ENCODE results near the gene PRKG2.
A peak's percentile ranks its signal among the peaks of the same experiment; 100 is the strongest.

PRKG2 gene

DNA sequence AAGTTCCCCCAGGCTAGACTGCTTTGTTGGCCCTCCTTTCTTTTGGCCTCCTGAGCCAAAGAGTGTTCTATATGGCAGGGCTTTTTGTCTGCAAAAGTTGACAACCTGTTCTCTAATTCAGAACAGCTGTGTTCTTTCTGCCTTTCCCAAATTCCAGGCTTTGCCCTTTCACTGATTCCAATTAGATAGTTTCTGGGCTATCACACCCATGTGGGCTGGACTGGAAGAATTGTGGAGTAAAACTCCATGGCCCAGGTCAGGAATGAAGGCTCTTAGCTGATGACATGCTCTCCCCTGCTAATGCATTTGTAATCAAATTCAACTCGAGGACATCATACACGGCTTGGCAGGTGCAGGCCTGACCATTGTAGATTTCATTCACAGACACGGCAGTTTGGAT lies 165.1 kb downstream of the PRKG2 start:
- POLR2A ChIA-PET: no interaction called here
- CTCF ChIA-PET: interaction anchor here (1.0 to 7.3 kb wide), 4 partner anchors 11 to 689 kb away, joined by 3 to 36 read pairs (median 20); no protein-coding TSS in a partner anchor

DNA sequence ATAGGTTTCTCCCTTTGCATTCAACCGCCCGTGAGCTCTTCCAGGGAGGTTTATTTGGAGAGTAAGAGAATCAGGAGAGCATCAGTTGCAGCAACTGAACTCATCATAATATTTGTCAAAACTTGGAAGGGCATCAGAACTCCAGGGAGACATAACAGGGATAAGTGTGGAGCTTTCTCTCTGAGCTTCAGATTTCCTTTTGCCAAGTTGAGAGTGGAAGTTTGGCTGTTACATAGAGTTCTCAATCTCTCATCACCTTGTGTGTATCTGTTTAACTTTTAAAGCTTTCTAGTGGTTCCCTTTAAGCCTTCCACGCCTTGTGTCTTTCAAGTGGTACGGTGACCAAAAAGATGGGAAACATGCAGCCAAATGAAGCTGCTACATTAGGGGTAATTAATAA lies 165.7 kb downstream of the PRKG2 start:
- TF ChIP-seq, protein P1, sequence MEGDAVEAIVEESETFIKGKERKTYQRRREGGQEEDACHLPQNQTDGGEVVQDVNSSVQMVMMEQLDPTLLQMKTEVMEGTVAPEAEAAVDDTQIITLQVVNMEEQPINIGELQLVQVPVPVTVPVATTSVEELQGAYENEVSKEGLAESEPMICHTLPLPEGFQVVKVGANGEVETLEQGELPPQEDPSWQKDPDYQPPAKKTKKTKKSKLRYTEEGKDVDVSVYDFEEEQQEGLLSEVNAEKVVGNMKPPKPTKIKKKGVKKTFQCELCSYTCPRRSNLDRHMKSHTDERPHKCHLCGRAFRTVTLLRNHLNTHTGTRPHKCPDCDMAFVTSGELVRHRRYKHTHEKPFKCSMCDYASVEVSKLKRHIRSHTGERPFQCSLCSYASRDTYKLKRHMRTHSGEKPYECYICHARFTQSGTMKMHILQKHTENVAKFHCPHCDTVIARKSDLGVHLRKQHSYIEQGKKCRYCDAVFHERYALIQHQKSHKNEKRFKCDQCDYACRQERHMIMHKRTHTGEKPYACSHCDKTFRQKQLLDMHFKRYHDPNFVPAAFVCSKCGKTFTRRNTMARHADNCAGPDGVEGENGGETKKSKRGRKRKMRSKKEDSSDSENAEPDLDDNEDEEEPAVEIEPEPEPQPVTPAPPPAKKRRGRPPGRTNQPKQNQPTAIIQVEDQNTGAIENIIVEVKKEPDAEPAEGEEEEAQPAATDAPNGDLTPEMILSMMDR (IDR thresholded peaks at IDR 0.05; ENCODE audit: insufficient read depth, low read length, missing control alignments): no peak
- no peak overlapping the region for H3K4me3 ChIP-seq (ENCODE audit: low read depth, low read length)
- POLR2A ChIA-PET: no interaction called here
- CTCF ChIA-PET: interaction anchor here (1.0 to 7.3 kb wide), 4 partner anchors 10 to 688 kb away, joined by 3 to 36 read pairs (median 20); no protein-coding TSS in a partner anchor
- no peak for DNase-seq (ENCODE audit: low read depth, low spot score)

More for the DNA sequence above, 165.1 kb downstream of the PRKG2 start:
- no peak for DNase-seq (ENCODE audit: low read depth, low spot score)
- TF ChIP-seq, protein P1 (IDR thresholded peaks at IDR 0.05; ENCODE audit: insufficient read depth, low read length, missing control alignments): no peak
- no peak overlapping the region for H3K4me3 ChIP-seq (ENCODE audit: low read depth, low read length)

DNA sequence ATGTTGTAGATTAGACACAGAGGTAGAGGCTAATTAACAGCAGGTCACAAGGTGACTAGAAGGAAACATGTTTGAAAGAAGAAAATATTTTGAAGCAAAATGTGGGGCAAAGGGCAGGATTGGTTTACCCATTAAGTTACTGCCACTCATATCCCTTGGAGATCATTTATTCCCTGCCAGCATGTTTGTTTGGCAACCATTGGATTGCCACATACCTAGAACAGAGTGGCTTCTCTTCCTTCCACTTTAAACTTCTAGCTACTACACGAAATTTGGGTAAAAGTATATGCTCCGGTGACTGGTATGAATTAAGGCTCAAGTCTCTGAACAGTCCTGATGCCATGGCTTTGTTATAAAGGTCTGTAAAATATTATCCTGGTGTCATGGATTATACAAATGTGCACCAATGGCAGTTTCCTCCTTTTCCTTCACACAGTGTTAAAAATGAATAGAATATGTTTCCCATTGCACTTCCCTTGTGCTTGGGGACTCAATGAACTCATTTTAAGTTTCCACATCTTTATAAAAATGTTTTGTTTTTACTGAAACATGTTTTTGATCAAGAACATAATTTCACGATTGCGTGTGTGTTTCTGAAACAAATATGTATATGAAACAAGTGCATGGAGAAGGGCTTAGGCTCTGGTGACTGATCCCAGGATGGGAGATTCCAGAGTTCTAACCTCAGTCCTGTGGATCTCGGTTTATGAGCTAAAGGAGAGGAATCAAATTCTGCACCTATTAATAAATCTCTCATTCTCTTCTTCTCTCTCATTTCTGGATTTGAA lies 172.2 kb downstream of the PRKG2 start:
- ChIA-PET POLR2A (no interaction called here), CTCF (interaction anchor here (0.7 to 3.8 kb wide), 5 partner anchors 9 to 680 kb away, joined by 3 to 24 read pairs (median 5); no protein-coding TSS in a partner anchor)
- H3K4me3 ChIP-seq (ENCODE audit: low read depth, low read length): no peak overlapping the region
- TF ChIP-seq, protein P1 (IDR thresholded peaks at IDR 0.05; ENCODE audit: insufficient read depth, low read length, missing control alignments): no peak
- DNase-seq (ENCODE audit: low read depth, low spot score): no peak

DNA sequence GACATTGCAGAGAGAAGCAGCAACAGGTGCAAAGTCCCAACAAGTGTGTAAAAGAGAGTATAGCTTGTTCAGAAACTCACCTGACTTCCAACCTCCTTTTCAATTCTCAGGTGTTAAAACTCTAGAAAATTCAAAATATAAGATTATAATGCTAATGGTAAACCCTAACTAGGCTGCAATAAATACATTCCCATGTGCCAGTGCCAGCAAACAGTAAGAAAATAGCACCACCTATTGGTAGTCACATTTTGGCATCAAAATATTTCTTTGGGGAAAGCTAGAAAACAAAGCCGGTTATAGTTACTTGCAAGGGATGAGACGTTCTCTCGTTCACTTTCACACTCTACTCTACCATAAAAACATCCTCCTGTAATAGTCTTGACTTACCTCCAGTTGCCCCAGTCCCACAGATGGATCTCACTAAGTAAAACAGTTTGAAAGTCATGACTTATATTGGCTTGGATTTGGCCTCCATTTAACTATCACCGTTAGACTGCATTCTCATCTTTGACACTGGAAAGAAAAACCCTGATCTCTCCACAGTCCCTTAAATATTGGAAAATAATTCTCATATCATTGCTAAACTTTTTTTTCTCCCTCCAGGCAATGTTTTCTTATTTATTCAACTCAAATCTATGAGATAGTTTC lies 174.9 kb downstream of the PRKG2 start:
- DNase-seq (ENCODE audit: low read depth, low spot score): peak; percentile 4
- no peak overlapping the region for H3K4me3 ChIP-seq (ENCODE audit: low read depth, low read length)
- ChIA-PET POLR2A (no interaction called here), CTCF (interaction anchor here (0.7 to 3.4 kb wide), 30 partner anchors 10 to 837 kb away, joined by 3 to 40 read pairs (median 4); partner anchors contain the start of gene BMP3)
- TF ChIP-seq, protein P1 (IDR thresholded peaks at IDR 0.05; ENCODE audit: insufficient read depth, low read length, missing control alignments): peak; percentile 62

DNA sequence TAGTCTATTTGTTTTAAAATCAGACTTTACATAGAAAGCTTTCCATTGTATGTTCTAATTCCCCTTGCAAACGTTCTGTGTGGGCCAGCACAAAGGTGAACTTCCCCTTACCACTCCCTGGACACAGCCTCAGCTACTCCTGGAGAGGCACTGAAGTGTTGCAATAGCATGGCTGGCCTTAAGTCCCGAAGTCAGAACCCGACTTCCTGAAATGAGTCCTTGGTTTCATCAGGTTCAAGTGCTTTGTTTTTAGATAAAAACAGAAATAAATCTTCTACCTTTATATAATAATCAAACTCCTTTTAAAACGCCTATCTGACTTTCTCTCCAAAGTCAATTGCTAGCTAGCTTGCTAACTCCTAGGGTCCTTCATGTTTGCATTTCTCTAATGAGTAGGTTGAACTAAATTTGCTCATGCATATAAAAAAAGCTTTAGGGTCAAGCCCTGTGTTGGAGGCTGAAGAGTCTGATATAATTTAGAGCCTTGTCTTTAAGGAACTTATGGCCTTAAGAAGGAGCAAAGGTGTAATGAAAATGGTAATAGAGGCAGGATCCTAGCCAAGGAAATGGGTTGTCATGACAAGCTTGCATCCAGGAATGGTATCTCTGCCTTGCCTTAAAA lies 175.6 kb downstream of the PRKG2 start:
- H3K4me3 ChIP-seq (ENCODE audit: low read depth, low read length): no peak overlapping the region
- no peak for DNase-seq (ENCODE audit: low read depth, low spot score)
- TF ChIP-seq, protein P1 (IDR thresholded peaks at IDR 0.05; ENCODE audit: insufficient read depth, low read length, missing control alignments): no peak
- POLR2A ChIA-PET: no interaction called here
- CTCF ChIA-PET: interaction anchor here (0.7 to 3.4 kb wide), 33 partner anchors 9 to 837 kb away, joined by 3 to 40 read pairs (median 4); partner anchors contain the start of gene BMP3
